GM12878 (cell line): ENCODE data around the gene PRRC2A. TPM values are rescaled to one million over a fixed set of nuclear protein-coding genes. Genes with fewer than 3 reads are reported as not detected.

Experiments
- HDGF ChIP-seq: fragments of 450-650 bp; IDR thresholded peaks from 2 replicates; pipeline ENCODE4 v1.6.1; 2016; ENCODE audit warnings: antibody characterized with exemption
- IKZF2 ChIP-seq, 2 experiments: fragments of 450-650 bp; IDR thresholded peaks; 2 replicates each; pipeline ENCODE4 v1.6.1; 2017; ENCODE audit warnings: mild to moderate bottlenecking in 2 of 2, moderate library complexity in 2 of 2
- KLF5 ChIP-seq: fragments of 450-650 bp; IDR thresholded peaks from 2 replicates; pipeline ENCODE4 v1.6.1; 2014; ENCODE audit warnings: mild to moderate bottlenecking; ENCODE audit not compliant: partially characterized antibody
- MXI1 ChIP-seq: fragments of 150-350 bp; IDR thresholded peaks from 2 replicates; pipeline ENCODE4 v1.6.1; 2011; ENCODE audit warnings: low read depth, mild to moderate bottlenecking, inconsistent platforms, low read length, improper control_type of control experiment
- PAX5 ChIP-seq: IDR thresholded peaks from 2 replicates; pipeline ENCODE4 v1.6.1; 2011; ENCODE audit warnings: low read depth, low read length, borderline replicate concordance
- POLR2AphosphoS2 ChIP-seq: IDR thresholded peaks from 2 replicates; pipeline ENCODE4 v1.6.1; 2011; ENCODE audit warnings: low read depth, mild to moderate bottlenecking, low read length, improper control_type of control experiment, moderate library complexity
- POLR2AphosphoS5 ChIP-seq: IDR thresholded peaks from 2 replicates; pipeline ENCODE4 v1.6.1; 2011; ENCODE audit warnings: mild to moderate bottlenecking, low read length, inconsistent platforms
- RAD51 ChIP-seq: fragments of 450-650 bp; IDR thresholded peaks from 2 replicates; pipeline ENCODE4 v1.6.1; 2016; ENCODE audit warnings: moderate library complexity, mild to moderate bottlenecking, inconsistent platforms
- polyA plus RNA-seq, 11 experiments: library from polyadenylated mRNA; depleted of rRNA in 4 of 11; unstranded in 6 of 11; stranded (reverse) in 5 of 11; fragments of >200 nt; fragmentation: Nextera tagmentation in 4 of 11; fragmentation: Illumina TruSeq in 1 of 11; extraction: Ambion mirVana in 4 of 11; extraction: Trizol in 1 of 11; gene quantifications; 1 replicate in 1 of 11; 2 replicates in 10 of 11; pipeline versions ENCODE4 v1.2.1 to v1.2.3, GENCODE V29; 2011 to 2016; ENCODE audit warnings: inconsistent platforms in 2 of 11, missing spikeins in 2 of 11, low read depth in 1 of 11
- total RNA-seq, 4 experiments: library from RNA; depleted of rRNA in 3 of 4; stranded (reverse); fragments of >200 nt in 3 of 4; fragmentation: Illumina TruSeq in 1 of 4; extraction: Trizol in 1 of 4; gene quantifications; 2 replicates each; pipeline versions ENCODE4 v1.2.1 to v1.2.3, GENCODE V29; 2013 to 2021
- TF ChIP-seq, protein P1 (sequence below): IDR thresholded peaks from 2 replicates; pipeline ENCODE4 v1.6.1; 2011; ENCODE audit warnings: mild to moderate bottlenecking, low read depth, low read length, moderate library complexity; ENCODE audit not compliant: insufficient replicate concordance
- TF ChIP-seq, protein P2 (sequence below): fragments of 450-650 bp; IDR thresholded peaks from 2 replicates; pipeline ENCODE4 v1.6.1; 2017; ENCODE audit warnings: mild to moderate bottlenecking, low read depth, inconsistent platforms; ENCODE audit not compliant: poor library complexity, severe bottlenecking

The PRRC2A gene
- total and polyA plus RNA-seq, 10 of the 15 experiments (the other 5 are each of a cell fraction or from before 2014, with no cell fraction given): 0.40 to 244 (median 61.3) TPM

DNA sequence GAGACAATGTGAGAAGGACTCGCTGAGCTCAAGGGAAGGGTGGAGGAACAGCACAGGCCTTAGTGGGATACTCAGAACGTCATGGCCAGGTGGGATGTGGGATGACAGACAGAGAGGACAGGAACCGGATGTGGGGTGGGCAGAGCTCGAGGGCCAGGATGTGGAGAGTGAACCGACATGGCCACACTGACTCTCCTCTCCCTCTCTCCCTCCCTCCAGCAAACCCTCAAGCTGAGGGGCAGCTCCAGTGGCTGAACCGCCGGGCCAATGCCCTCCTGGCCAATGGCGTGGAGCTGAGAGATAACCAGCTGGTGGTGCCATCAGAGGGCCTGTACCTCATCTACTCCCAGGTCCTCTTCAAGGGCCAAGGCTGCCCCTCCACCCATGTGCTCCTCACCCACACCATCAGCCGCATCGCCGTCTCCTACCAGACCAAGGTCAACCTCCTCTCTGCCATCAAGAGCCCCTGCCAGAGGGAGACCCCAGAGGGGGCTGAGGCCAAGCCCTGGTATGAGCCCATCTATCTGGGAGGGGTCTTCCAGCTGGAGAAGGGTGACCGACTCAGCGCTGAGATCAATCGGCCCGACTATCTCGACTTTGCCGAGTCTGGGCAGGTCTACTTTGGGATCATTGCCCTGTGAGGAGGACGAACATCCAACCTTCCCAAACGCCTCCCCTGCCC is 43.5 kb upstream of the PRRC2A start (continued):
- TF ChIP-seq, protein P1, sequence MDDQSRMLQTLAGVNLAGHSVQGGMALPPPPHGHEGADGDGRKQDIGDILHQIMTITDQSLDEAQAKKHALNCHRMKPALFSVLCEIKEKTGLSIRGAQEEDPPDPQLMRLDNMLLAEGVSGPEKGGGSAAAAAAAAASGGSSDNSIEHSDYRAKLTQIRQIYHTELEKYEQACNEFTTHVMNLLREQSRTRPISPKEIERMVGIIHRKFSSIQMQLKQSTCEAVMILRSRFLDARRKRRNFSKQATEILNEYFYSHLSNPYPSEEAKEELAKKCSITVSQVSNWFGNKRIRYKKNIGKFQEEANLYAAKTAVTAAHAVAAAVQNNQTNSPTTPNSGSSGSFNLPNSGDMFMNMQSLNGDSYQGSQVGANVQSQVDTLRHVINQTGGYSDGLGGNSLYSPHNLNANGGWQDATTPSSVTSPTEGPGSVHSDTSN: peak; percentile 70
- 0 out of 2 replicates have a peak, but pooled peaks have one; percentile 59 for TF ChIP-seq MXI1
- TF ChIP-seq RAD51: no peak
- no peak for TF ChIP-seq KLF5
- TF ChIP-seq IKZF2 (IDR thresholded peaks at IDR 0.05): peak; percentile 49 to 62; a peak in 1 of 4 replicates
- peak; percentile 27; the same call in 1 of the 2 replicates for TF ChIP-seq POLR2AphosphoS2
- TF ChIP-seq POLR2AphosphoS5: peak; percentile 77
- TF ChIP-seq HDGF: peak; percentile 95
- TF ChIP-seq, protein P2, sequence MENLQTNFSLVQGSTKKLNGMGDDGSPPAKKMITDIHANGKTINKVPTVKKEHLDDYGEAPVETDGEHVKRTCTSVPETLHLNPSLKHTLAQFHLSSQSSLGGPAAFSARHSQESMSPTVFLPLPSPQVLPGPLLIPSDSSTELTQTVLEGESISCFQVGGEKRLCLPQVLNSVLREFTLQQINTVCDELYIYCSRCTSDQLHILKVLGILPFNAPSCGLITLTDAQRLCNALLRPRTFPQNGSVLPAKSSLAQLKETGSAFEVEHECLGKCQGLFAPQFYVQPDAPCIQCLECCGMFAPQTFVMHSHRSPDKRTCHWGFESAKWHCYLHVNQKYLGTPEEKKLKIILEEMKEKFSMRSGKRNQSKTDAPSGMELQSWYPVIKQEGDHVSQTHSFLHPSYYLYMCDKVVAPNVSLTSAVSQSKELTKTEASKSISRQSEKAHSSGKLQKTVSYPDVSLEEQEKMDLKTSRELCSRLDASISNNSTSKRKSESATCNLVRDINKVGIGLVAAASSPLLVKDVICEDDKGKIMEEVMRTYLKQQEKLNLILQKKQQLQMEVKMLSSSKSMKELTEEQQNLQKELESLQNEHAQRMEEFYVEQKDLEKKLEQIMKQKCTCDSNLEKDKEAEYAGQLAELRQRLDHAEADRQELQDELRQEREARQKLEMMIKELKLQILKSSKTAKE: no peak
- TF ChIP-seq PAX5: 0 out of 2 replicates have a peak, but pooled peaks have one; percentile 12
